SHP77 (cell line): Measurements from ENCODE around the gene DCAF6.

ENCODE experiments used
- DNase-seq, 2 experiments: peaks; one replicate each; lab custom pipeline; 2025; lab: John Stamatoyannopoulos, UW

Gene DCAF6

DNA sequence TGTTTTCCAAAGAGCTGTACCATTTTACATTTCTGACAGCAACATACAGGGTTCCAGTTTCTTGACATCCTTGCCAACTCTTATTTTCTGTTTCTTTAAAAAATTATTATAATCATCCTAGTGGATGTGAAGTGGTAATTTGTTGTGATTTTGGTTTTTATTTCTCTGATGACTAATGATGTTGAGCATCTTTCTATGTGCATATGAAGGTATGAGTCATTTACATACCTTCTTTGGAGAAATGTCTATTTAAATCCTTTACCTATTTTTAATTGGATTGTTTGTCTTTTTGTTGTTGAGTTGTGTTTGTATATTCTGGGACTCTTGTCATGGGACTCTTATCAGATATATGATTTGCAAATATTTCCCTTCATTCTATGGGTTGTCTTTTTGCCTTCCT, 21.2 kb downstream of the DCAF6 start:
- DNase-seq, result no peak

DNA sequence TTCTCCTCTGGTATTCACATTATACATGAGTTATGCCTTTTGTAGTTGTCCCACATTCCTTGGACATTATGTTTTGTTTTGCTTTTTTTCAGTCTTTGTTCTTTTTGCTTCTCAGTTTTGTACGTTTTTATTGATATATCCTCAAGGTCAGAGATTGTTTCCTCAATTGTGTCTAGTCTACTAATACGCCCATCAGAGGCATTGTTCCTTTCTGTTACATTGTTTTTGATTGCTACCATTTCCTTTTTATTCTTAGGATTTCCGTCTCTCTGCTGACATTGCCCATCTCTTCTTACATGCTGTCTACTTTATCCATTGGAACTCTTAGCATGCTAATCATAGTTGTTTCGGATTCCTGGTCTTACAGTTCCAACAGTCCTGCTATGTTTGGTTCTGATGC, 28.2 kb downstream of the DCAF6 start:
- DNase-seq, result no peak

DNA sequence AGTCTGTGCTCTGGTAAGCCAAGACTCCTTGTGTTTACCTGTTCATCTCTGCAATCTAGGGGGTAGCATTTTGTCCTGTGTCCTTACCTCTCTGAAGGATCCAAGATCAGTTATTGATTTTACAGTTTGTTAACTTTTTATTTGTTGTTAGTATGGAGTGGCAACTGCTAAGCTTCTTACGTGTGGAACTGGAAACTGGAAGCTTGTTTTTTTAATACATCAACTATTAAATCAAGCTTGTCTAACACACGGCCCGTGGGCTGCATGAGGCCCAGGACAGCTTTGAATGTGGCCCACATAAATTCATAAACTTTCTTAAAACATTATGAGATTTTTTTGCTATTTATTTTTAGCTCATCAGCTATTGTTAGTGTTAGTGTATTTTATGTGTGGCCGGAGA, 29.6 kb downstream of the DCAF6 start:
- no peak for DNase-seq

DNA sequence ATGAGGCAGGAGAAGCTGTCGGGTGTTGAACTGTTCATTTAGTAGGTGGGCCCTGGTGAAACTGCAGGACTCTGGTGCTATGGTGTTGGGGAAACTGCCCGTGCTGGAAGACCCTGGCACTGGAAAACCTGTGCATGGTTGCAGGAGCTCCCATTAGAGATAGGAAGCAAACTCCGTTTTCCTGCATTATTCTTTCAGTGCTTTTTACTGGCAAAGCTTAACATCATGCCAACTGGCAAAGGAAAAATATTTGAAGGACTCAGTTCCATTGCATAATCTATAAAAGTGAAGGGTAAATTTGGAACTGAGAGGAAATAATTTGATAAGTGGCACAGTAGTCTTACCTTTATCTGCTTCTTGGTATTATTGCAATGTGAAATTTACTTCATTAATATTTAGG, 32.1 kb downstream of the DCAF6 start:
- DNase-seq, result no peak

DNA sequence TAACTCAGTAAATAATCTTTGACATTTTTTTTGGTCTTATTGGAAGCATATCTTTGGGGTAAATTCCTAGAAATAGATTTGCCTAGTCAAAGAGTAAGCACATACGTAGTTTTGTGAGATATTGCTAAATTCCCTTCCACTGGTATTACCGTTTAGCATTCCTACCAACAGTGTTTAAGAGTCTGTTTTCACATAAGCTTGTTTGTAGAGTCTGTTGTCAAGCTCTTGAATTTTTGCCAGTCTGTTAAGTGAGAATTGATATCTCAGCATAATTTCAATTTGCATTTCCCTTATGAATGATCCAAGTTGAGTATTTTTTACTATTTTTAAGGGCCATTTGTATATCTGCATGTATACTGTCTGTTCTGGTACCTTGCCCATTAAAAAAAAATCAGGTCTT, 37.3 kb downstream of the DCAF6 start:
- DNase-seq, result no peak

DNA sequence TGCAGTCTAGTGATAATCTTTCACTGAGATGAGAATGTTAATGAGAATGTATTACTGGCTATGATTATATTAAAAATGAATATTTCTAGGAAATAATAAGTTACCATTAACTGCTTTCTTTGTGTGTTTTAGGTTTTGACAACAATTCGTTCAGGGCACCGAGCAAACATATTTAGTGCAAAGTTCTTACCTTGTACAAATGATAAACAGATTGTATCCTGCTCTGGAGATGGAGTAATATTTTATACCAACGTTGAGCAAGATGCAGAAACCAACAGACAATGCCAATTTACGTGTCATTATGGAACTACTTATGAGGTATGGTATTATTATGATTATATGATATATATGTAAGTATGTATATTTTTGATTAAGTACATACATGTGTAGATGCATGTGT, 38.2 kb downstream of the DCAF6 start:
- DNase-seq, result no peak

DNA sequence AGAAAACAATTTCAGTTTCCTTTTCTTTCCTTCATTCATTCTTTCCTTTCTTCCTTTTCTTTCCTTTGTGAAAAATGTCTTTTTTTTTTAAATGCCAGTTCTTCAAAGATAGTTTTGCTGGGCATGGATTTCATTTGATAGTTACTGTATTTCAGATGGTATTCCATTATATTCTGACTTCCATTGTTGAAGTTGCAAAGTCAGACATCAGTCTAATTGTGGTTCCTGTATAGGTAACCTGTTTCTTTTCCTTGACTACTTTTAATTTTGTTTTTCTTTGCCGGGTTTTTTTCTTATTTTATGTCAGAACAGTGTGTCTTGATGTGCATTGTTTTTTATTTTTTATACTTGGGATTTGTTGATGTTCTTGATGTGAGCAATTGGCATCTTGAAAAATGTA, 40.8 kb downstream of the DCAF6 start:
- DNase-seq, result no peak

DNA sequence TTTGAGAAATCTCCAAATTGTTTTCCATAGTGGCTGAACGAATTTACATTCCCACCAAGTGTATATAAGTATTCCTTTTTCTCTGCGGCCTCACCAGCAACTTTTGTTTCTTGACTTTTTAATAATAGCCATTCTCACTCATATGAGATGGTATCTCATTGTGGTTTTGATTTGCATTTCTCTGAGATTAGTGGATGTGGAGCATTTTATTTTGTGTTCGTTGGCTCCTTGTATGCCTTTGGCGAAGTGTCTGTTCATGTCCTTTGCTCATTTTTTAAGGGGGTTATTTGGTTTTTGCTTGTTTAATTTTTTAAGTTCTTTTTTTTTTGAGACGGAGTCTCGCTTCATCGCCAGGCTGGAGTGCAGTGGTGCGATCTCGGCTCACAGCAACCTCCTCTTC, 45.5 kb downstream of the DCAF6 start:
- no peak for DNase-seq

DNA sequence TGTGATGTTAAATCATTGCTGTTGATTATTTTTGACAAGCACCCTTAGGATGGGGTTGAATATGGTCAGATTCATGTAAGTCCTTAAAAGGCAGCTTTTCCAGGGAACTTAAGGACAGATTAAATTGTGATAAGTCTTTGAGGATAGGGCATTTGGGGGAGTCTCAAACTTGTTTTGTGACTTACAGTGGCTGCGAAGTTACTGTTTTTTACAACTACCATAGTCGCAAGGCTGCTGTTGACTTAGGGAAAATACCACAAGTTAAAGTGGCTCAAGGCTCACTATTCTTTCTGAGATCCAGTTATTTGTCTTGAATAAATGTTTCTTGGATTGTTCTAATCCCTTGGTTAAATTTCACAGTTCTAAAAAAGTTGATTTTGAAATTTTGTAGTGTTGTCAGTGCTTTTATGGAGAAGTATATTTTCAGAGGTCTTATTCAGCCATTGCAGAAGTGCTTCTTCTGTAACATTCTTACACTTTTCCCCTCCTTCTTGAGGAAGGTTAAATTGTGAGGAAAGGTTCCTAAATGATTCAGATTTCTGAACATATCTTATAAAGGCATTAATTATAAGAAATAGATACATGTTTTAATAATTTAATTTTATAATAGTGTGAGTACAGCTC, 47.4 kb downstream of the DCAF6 start:
- no peak for DNase-seq

DNA sequence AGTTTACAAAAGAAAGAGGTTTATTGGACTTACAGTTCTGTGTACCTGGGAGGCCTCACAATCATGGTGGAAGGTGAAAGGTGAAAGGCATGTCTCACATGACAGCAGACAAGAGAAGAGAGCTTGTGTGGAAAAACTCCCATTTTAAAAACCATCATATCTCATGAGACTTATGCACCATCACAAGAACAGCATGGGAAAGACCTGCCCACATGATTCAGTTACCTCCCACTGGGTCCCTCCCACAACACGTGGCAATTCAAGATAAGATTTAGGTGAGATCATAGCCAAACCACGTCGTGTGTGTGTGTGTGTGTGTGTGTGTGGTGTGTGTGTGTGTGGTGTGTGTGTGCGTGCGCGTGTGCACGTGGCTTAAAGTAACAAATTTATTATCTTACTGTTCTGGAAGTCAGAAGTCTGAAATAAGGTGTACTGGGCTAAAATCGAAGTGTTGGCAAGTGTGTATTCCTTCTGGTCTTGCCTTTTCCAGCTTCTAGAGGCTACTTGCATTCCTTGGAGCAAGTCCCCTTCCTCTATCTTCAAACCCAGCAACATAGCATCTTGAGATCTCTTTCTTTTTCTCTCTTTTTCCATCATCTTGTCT, 48.5 kb downstream of the DCAF6 start:
- no peak for DNase-seq

DNA sequence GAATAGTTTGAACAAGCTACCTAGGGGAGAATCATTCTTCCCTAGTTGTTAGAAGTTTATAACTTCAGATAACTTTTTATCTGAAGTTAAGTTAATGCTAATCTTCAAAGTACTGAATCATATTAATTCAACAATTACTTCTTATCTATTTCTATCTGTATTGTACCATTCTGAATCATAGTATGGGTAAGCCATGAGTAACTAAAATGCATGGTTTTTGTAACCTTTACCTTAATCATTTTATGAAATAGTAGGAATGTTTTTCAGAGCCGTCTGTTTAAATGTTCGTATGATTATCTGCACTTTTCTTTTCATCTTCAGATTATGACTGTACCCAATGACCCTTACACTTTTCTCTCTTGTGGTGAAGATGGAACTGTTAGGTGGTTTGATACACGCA, 50.7 kb downstream of the DCAF6 start:
- DNase-seq, result no peak

DNA sequence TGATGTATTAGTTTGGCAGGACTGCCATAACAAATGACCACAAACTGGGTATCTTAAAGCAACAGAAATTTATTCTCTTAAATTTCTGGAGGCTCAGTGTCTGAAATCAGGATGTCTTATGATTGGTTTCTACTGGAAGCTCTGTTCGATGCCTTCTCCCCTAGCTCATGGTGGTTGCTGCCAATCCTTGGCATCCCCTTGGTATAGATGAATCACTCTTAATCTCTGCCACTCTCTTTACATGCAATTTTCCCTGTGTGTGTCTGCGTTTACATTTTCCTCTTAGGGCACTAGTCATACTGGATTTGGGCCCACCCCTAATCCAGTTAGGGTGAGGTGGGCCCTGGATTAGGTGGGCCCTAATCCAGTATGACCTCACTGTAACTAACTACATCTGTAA, 55.1 kb downstream of the DCAF6 start:
- no peak for DNase-seq

DNA sequence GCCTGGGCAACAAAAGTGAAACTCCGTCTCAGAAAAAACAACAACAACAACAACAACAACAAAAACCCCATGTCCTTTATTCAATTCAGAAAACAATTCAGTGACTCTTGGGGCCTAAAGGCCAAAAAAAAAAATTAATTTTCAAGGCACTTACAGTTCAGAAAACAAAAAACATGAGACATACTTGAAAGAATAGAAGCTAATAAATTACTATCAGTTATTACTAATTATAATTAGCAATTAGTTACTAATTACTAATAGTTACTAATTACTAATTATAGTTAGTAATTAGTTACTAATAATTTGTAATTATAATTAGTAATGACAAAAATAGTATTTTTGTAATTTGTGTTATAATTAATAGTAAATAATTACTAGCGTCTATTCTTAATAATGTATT, 57.2 kb downstream of the DCAF6 start:
- no peak for DNase-seq

DNA sequence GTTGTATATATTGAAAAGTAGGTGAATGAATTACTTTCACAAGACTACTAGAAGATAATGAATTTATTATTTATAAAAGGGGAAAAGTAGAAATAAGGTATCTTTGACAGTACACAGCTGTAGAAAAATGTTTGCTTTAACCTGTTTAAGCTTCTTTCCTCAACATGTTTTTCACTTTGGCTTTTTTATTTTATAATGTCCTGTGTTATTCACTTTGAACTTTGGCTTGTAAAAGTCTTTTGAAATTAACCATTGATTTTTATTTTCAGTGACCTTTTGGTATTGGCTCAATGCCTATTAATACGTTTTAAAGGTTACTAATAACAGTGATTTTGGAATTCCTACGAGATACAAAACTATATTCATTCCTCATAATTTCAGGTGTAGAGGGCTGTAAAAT, 58.1 kb downstream of the DCAF6 start:
- DNase-seq, result no peak

DNA sequence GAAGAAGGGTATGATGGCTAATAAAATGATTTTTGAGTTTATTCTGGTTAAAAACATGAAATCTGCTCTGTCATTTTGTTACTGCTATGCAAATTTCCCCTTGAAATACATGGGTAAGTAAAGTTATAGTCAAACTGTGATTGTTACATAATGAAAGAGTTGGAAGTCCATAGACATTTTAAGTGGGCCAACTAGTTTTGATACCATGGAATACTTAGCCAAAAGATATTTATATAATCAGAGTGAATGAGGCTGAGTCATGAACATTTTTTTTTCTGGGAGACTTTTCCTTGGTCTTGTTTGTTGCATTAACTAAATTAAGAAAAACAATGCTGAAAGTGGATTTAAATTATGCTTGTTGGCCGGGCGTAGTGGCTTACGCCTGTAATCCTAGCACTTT, 58.6 kb downstream of the DCAF6 start:
- no peak for DNase-seq

DNA sequence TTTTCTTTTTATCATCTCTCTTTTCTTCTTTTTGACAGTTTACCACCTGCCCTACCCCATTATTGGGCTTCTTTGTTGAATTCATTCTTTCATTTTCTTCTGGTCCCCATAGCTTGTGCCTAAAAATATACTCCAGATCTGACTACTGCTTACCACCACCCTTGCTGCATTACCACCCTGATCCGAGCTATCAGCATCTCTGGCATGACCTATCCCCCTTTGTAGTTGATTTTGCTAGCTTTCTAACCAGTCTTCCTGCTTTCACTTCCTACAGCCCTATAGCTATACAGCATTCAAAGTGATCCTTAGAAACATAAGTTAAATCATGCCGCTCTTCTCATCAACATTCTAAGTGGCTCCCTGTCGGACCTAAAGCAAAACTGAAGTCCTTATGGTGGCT, 59.8 kb downstream of the DCAF6 start:
- no peak for DNase-seq

DNA sequence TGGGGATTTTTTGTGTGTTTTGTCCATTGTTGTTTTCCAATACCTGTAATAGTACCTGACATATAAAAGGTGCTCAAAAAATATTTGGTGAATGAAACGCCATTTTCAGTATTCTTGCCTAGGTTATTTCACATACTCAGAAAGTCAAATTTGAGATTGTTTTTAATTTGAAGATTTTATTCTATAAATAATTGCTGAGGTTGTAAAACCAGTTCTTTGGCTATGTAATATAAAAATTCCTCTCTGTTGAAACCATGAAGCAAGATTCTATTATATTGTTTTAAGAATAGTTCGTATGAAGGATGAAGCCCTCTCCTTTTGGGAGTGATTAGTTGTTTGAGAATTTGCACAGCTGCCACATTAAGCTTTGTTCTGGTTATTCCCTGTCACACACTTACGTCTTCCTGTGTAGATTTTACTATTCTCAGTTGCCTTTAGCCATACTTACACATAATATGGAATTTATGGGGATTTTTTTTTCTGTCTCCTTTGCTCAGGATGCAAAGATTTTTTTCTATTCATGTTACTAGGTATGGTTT, 60.6 kb downstream of the DCAF6 start:
- DNase-seq, result peak in 1 of 2 experiments; percentile 9

DNA sequence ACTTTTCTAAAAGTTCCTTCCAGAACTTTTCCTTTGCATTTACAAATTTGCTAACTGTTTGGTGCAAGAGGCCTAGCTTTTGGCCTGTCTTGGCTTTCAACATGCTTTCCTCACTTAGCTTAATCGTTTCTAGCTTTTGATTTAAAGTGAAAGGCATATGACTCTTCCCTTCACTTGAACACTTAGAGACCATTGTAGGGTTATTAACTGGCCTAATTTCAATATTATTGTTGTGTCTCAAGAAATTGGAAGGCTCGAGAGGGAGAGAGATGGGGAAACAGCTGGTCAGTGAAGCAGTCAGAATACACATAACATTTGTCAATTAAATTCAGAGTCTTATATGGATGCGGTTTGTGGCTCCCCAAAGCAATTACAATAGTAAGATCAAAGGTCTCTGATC, 63.4 kb downstream of the DCAF6 start:
- DNase-seq, result no peak

DNA sequence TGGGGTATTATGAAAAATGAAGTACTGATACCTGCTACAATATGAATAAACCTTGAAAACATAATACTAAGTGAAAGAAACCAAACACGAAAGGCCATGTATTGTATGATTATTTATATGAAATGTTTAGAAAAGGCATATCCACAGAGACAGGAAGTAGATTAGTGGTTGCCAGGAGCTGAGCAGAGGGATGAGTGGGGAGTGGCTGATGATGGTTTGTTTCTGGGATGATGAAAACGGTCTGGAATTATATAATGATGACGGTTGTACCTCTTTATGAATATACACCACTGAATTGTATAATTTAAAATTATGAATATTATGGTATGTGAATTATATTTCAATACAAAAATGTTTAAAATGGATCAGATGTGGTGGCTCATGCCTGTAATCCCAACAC, 64.2 kb downstream of the DCAF6 start:
- no peak for DNase-seq

DNA sequence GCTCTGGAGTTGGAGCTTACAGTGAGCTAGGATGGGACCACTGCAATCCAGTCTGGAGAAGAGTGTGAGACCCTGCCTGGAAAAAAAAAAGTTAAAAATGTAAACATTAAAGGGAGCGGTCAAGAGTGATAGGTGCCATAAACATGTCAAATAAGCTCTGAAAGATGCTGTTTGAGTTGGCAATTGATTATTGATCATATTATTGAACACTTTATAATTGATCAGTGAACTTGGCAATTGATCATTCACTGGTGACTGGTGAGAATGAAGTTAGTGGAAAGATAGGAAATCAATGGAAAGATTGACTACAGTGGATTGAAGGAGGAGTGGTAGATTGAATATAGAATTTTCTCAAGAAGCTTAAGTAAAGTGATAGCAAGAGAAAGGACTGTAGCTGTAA, 64.7 kb downstream of the DCAF6 start:
- DNase-seq, result no peak

DNA sequence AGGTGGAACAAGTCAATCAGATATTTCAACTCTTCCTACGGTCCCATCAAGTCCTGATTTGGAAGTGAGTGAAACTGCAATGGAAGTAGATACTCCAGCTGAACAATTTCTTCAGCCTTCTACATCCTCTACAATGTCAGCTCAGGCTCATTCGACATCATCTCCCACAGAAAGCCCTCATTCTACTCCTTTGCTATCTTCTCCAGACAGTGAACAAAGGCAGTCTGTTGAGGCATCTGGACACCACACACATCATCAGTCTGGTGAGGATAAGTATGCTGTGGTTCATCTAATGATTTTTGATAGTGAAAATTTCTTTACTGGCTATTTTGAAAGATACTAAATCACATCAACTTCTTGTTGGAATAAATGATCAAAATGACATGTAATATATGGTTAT, 68.0 kb downstream of the DCAF6 start:
- no peak for DNase-seq

DNA sequence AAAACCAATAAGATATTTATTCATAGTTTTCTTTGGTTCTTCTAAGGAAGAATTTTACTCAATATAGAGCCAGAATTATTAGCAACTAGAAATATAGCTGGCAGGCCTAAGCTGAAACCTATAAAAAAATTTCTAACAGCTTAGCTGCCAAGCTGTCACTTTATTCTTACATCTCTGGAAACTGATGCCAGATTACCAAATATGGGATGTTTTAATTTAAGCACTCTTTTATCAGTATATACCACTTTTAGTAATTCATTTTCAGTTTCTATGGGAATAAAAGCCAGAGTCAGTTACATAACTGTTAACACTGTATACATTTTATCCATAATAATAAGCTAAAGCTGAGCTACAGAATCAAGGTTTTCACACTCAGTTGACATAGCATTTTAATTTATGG, 69.0 kb downstream of the DCAF6 start:
- no peak for DNase-seq

DNA sequence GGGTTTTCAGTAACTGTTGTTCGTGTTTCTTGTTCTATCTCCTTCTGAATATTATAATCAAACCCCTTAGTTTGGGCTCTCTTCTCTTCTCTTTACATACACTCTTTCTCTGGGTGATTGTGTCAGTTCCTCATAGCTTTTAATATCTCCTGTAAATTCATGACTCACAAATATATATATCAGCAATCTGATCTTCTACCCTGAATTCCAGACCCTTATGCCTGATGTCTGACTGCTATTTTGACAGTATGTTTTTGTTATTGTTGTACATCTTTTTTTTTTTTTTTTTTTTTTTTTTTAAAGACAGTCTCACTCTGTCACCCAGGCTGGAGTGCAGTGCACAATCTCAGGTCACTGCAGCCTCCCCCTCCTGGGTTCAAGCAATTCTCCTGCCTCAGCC, 71.2 kb downstream of the DCAF6 start:
- DNase-seq, result no peak

DNA sequence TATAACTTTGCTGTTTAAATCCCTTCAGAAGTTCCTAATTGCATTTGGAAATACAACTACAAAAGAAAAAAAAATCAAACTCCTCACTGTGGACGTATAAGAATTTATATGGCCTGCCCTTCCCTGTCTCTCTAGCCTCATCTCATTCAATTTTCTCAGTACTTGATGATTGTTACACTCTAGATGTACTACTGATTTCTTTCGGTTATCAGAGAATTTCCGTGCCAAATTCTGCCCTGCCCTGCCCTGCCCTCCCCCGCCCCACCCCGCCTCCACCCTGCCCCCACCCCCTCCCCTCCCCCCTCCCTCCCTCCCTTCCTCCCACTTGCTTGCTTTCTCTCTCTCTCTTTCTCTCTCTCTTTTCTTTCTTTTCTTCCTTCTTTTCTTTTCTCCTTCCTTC, 72.1 kb downstream of the DCAF6 start:
- DNase-seq, result no peak
